CD4-positive, alpha-beta T cell treated with Interleukin-1 beta for 1 hour (primary cell): Measurements from ENCODE around the gene ETV5.

Experiments
- DNase-seq, 2 donors: peaks; one replicate each; pipeline ENCODE4 v3.0.0-alpha.2; 2020 to 2022

The ETV5 gene

DNA sequence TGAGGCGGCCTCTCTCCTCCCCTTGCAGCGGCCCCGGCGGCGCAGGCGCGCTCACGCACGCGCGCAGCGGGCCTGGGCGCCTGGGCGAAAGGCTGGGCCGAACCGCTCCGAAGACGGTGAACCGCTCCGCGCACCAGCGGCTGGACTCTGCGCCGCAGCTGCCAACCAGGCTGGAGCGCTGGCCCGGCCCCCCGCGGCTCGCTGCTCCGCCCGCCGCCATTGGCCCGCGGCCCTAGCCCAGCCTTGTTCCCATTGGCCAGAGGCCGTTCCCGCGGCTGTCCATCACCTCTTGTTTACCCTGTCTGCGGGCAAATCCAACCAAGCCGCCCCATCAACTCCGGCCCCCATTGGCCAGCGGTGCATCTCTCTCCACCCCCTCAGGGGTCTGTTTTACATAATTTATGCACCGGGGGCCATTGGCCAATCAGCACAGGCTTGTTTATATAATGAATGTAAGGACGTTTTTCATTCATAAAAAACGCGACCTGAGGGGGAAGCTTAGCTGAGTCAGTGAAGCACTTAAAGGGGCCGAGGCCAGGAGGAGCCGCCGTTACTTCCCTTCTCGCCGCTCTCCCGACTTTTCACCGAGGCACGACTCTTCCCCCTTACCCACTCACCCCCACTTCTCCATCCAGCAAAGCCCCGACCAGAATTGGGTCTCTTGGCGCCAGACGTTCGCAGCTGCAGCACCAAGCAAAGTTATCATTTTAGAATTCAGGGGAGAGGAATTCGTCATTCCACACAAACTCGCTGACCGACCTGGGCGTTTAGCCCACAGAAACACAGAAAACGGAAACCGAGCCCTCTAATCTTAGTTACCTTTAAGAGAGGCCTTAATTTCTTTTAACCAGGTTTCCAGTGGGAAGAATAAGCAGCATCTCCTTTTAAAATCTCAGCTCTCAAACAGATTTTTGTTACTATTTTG lies at the start of gene ETV5:
Gene ETV5 (minus strand): TSS at position 149 of the 925 bp plus-strand sequence. CDS start 3,221 bp downstream, outside the sequence.
- DNase-seq, result peak; percentile 91 to 96

DNA sequence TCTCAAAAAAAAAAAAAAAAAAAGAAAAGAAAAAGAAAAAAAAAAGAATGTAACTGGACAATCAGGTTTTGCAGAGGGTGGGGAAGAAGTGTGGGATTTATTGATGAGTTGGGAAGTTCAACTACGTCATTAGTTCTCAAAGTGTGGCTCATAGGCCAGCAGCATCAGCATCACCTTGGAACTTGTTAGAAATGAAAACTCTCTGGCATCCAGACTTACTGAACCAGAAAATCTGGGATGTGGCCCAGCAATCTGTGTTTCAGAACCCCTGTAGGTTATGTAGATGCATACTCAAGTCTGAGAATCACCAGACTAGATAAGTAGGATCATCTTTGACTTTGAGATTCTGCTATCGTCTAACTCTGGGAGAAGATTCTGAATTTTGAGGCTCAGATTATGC lies 45.8 kb upstream of the ETV5 start:
- DNase-seq, result no peak

DNA sequence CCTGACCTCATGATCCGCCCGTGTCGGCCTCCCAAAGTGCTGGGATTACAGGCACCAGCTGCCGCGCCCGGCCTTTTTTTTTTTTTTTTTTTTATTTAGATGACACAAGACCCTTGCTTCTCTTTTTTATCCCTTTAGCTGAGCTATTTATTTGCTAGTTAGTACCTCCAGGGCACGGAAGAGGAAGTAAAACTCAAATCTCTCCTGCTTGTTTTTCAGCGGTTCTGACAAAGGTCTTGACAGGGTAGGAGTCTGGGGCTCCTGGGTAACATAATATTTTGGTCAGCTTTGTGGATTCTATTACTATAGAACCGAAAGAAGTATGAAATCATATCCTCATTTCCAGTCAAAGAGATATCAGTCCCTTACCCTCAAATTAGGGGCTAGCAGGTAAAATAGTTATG lies 44.0 kb upstream of the ETV5 start:
- peak; percentile 29 to 56 for DNase-seq

DNA sequence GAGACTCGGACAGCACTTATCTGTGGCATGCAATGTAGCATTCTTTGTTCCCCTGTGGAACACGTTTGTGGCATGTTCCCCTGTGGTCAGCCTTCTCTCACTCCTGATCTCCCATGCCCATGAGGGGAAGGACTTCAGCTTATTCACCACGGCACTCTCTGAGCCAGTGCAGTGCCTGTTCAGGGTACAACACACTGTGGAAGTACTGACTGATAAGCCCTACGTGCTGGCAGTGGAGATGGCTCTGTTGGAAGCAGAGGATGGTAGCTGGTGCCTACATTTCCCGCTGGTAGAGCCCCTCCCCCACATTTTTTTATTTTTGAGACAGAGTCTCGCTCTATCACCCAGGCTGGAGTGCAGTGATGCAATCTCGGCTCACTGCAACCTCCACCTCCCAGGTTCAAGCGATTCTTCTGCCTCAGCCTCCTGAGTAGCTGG lies 43.5 kb upstream of the ETV5 start:
- no peak for DNase-seq

DNA sequence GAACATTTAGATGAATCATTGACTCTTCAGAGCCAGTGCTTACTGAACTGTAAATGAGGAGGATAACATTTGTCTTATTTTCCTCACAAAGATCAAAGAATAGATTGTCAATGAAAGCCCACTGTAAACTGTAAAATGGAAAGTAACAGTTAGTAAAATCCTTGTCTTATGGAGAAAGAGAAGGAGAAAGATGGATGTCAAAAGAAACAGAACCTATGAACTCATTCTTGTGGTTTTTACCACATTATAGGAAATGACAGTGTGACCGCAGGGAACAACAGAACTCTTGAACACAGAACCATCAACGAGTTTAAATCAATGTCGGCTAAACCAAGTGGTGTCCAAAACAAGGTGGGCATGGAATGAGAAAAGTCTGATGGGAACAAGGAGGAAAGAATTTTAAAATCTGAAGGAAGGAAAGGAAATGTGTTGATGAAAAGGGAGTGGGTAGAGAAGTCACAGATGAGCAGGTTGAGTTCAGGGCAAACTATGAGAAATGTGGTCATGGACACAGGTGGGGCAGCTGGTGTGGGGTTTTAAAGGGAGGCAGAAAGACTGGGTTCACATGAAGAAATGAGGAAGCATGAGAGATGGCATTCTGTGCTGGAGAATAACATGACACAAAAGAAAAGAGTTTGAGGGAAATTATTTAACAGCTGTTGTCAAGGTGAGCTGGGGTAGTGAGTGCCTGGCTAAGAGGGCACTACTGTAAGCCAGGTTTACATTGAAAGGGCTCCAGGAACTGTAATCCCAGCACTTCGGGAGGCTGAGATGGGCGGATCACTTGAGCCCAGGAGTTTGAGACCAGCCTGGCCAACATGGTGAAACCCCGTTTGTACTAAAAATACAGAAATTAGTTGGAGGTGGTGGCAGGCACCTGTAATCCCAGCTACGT lies 42.4 kb upstream of the ETV5 start:
- DNase-seq, result peak in 1 of 2 donors; percentile 25

DNA sequence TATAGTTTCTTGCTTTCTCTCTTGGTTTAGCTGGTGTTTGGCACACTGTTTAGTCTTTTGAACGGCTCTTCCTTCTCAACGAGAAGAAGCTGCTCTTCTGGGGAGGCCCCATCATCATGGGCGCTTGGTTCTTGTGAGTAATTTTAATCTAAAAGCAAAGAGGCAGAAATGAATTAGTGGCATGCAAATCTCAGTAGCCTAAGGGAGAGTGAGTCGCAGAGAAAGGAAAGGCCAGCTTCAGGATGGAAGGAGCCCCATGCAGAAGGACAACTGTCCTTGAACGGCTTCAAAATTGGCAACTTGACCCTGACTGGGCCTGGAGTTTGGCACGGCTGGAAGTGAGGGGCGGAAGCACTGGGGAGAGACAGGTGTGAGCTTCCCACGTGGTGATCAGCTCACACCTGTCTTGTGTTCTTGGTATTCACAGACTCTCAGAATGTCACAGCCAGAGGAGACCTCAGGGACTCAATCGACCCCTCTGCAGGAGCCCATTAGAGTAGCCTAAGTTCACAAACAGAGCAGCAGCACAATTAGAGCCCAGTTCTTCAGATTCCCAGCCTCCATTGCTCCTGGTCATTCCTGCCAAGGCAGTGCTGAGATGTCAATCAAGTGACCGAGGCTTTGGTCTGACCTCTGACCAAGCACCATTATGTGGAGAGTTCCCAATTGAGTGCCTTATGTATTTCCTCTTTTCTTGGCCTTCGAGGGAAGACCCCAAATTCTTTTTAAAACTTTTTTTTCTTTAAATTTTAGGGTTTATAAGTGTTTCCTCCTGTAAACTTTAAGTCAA lies 41.3 kb upstream of the ETV5 start:
- DNase-seq, result no peak

DNA sequence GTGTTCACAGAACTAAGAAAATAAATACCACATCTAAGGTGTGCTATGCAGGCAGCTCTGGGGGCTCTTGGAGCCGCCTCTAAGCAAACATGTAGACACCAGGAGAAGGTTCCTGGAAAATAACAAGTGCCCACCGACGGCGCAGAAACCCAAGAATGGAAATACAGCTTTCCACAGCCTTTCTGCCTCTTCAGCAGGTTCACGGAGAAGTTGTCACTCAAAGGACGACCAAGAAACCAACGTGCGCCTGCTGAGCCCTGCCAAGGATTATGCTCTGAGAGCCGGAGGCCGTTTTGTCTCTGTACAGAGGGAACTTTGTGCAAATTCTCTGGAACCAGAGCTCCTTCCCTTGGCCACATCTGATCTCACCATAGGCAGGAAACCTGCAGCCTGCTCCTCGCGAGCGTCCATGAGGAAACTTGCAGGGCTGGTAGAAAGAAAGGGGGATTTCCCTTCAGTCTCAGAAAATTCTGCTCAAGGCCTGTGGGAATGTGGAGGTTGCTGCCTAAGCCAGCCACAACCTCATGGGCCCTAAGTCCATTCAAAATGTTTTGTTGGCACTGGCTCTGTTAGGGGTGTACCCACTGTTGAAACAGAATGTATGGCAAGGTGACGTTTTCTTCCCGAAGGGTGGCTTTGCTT lies 40.6 kb upstream of the ETV5 start:
- no peak for DNase-seq

DNA sequence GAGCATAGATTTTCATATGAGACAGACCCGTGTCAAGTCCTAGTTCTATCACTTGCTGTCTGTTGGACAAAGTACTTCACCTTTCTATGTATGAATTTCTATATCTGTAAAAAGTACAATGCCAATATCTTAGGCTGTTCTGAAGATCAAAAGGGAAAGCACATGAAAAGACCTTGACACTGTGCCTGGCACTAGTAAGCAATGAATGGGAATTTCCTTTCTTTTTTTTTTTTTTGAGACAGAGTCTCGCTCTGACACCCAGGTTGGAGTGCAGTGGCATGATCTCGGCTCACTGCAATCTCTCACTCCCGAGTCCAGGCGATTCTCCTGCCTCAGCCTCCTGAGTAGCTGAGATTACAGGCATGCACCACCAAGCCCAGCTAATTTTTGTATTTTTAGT lies 35.4 kb upstream of the ETV5 start:
- no peak for DNase-seq

DNA sequence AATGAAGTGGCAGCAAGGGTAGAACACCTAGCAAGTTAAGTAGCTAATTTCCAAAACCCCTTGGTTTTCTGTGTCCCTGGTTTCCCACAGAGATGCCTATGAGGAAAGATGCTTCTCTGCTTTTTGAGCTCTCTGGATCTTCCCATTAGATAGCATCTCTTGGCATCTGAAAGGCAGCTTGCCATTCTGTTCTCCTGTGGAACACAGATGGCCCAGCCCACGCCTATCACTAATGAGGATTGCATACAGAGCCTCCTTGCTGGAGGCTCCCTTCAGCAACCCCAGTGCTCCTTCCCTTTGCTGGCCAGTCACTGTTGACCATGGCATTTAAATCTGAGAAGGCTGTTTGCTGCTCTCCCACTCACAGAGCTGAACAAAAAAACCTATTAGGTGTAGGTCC lies 34.4 kb upstream of the ETV5 start:
- no peak for DNase-seq

DNA sequence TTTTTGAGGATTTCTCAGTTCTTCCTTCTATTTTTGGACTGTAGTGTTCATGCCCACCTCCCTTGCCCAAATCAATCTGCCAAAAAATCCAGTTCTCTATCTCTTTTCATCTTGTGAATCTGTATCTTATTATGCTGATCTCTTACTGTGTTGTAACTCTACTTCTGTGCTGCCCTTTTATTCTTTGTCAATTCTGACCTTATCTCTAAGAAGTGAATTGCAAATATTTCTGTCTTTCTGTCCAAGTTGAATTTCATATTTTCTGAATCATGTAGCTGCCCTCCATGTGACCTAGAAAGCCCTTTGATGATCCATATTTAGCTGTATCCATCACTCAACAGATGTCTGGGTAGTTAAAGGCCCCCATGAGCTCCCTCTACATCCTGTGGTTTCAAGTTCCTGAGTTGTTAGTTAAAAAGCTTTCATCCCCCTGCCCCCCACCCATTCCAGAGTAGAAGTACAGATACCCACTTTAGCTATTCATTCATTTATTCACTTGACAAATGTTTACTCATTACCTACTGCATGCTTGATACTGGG lies 33.6 kb upstream of the ETV5 start:
- DNase-seq, result no peak

DNA sequence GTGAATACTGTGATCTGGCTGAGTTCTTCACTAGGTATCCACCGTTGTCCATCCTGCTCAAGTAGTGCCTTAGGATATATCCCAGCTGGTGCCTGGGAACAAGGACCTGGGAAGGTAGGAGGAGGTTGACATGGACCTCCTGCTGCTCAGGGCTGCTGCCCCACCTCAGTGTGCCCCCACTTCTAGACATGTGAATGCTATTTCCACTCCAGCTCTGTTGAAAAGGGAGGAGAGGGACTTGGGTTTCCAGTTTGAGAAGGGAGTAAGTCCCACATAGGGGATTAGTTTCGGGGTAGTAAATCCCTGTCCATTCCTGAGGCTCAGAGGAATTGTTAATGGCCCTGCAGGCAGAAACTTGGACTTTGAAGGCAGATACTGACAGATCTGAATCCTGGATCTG lies 32.9 kb upstream of the ETV5 start:
- no peak for DNase-seq

DNA sequence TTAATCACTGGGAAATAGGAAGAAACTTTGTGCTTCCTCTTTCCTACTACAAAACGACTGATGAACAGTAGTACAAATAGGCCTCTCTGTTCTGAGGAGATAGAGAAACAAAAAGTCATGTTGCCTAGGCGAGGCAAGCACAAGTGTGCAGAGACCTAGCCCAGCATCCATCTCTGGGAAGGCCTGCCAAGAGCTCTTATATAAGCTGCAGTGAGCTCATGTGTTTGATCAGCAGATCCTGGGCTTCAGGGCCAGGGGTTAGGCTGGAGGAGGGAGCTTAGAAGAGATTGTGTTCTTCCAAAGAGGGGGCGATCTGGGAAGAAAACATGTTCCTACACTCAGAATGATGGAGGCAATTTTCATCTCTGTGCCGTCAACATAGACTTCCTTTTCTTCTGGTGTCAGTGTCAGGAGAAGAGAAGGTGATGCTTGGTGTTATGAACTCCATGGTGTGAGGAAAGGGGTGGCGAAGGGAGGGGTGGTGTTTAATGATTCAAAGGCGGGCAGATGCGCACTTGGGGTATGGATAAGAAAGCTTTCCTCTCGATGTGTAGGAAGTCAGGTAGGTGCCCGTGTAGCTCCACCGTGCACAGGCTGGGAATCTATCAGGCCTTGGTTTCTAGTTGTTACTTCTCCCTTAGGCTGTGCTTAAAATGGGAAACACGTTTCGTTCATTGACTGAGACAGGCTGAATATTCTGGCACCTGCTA lies 29.5 kb upstream of the ETV5 start:
- DNase-seq, result no peak

DNA sequence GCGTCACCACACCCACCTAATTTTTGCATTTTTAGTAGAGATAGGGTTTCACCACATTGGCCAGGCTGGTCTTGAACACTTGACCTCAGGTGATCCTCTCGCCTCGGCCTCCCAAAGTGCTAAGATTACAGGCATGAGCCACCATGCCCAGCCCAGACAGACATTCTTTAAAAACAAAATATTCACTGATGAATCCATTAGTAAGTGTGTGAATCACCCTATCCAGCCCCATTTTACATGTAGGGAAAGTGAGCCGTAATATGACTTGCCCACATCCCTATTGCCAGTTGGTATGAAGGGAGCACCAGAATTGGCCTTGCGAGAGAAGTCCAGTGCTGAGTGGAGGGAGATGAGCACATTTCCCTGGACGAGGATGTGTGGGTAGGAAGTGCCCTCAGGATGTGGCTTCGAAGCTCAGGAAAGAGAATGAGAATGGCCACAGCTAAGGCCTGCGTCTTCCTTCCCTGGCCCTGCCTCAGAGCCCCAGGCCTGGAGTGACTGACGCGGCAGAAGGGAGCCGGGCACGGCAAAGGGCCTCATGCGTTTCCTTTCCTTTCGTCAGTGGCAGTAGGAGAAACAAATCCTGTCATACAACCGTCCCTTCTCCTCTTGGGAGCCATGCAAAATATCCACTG lies 28.3 kb upstream of the ETV5 start:
- DNase-seq, result no peak

DNA sequence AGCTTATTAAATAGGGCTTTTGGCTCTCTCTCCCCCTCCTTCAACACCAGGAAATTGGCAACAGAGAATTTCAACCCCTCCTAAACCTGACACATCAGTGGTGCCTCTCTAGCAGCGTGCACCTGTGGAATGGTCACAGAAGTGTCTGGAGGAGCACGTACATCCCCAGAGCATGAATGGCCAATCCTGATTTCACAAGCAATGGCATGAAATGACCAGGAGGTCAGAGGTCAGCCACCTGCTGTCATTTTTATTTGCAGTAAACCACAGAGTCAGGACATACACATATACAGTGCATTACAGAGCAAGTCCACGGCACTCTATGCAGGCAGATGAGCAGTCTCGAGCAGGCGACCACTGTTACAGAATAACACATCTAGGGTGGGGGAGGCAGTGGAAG lies 25.1 kb upstream of the ETV5 start:
- DNase-seq, result no peak

DNA sequence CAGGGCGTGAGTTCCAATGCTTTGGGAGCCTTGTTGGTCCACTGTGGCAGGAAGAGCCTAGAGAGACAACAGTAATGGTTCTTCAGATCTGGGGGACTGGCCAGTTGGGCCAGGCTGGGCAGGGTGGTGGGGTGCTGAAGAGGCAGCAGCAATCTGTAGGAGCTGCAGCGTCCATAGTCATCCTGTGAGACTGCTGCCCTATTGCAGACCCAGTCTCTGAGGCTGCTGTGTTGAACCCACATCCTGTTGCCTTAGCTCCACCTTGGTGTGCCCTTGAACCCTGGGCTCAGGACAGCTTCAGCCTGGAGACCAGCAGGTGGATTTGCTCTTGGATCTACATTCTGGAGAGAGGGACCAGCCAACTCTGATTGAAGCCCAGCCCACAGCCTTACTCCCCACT lies 23.6 kb upstream of the ETV5 start:
- DNase-seq, result no peak

DNA sequence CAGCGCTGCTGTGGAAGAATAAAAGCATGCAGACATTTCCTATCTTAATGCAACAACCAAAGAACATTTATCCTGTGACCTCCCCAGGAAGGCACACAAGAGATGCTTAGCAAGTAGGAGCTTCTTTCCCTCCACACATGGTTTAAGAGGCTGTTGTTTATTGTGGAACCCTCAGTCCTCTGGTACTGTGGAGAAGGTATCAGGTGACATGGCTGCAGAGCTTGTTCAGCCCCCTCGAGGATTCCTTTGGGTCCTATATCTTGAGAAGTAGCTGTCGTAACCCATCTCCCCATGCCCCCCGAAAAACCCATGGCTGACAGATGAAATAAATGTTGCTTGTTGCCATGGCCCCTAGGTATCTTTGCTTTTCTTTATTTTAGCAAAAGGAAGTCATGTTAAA lies 20.3 kb upstream of the ETV5 start:
- DNase-seq, result no peak

DNA sequence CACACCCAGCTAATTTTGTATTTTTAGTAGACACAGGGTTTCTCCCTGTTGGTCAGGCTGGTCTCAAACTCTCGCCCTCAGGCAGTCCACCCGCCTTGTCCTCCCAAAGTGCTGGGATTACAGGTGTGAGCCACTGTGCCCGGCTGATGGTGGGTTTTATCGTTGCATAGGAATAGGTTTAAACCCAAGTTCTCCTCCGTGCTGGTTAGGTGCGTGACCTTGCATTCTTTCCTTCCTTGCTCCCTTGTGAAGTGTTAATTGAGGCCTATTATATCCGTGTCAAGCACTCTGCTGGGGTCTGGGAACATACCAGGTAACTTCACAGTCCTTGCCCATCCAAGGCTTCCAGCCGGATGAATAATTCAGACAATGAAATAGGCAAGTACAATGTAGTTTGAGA lies 19.3 kb upstream of the ETV5 start:
- no peak for DNase-seq

DNA sequence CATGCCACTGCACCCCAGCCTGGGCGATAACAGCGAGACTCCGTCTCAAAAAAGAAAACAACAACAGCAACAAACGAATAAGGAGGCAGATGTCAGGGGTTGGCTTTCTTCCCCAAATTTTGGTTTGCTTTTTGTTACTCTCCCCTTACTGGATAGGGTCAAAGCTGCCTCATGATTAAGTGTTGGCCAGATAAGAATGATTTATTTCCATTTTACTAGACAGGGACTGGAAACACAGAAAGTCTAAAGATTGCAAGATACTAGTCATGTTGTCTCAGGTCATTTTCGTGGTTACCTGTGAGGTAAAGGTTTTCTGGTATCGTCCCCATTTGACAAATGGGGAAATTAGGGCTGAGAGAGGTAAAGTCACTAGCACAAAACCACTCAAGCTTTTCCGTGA lies 18.6 kb upstream of the ETV5 start:
- DNase-seq, result no peak

DNA sequence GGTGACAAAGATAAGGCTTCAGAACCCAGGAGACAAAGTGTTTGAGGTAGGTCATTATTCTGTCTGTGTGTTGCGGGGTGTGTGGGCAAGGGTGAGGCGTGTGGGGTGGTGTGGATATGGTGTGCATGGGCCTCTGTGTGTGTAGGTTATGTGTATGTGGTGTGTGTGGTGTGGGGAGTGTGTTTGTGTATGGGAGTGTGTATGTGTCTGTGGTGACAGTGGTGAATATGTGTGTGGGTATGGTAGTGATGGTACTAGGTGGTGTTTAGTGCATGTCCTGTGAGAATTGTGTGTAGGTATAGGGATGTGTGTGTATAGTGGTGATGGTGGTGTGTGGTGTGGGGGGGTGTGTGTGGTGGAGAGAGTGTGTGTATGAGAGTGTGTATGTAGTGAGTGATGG lies 16.2 kb upstream of the ETV5 start:
- no peak for DNase-seq

DNA sequence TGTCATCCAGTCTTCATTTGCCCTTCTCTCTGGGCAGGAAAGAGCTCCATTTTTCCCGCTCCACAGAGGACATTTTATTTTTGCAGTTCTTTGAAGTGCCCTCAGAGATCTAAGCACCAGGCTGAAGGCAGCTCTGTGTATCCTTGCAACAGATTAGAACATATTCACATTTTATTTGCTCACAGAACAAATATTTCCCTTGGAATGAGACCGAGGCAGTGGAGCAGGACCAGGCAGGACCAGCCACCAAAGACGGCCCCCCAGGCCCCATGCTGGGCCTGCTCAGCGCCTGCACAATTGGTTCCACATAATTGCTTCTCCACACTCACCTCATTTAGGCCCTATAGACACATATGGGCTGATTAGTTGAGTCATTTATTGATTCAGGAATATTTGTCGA lies 15.7 kb upstream of the ETV5 start:
- DNase-seq, result no peak

DNA sequence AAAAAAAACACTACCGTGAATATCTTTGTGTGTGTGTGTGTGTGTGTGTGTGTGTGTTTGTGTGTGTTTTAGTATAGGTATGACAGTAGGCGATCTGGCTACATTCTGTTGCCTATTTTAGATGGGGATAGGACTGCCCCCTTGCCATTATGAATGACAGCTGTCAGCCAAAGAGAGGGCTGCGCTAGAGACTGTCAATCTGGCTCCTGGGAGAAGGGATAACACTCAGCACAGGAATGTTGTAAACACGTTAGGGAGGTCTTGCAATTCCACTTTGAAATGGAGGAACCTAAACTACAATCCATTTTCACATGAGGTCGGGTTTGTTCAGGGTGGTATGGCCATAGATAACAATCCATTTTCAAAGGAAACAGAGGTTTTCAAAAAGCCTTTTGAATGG lies 14.1 kb upstream of the ETV5 start:
- DNase-seq, result no peak
